Ecto neural progenitor cell (in vitro differentiated cells): ENCODE results near the gene SMIM1.
A peak's percentile ranks its signal among the peaks of the same experiment; 100 is the strongest.
"Not testable (repeated sequence)": the region's sequence is repeated elsewhere in the genome, so short reads cannot be mapped to it uniquely, and the experiment has no call there.

Experiments used
- DNase-seq: peaks from one replicate; pipeline ENCODE4 v3.0.0-alpha.2; 2018; ENCODE audit warnings: low spot score

SMIM1 gene

GRCh38 chr1:3736708-3737107 is 35.8 kb upstream of the SMIM1 start:
- DNase-seq = no peak

DNA sequence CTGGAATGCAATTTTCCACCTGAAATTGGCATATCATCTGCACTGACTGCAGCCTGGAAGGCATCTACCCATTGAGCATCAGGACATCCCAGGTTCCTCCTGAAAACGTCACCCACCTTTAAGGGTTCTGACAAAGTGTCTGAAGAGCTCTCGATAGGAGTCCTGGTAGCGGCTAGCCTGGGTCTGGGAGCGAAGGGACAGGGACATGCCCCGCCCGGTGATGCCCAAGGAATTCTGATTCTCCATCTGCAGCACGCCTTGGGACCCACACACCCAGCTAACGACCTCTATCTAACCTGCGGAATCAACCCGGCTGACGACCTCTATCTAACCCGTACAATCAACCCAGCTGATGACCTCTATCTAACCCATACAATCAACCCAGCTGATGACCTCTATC is 33.6 kb upstream of the SMIM1 start:
- DNase-seq = no peak

DNA sequence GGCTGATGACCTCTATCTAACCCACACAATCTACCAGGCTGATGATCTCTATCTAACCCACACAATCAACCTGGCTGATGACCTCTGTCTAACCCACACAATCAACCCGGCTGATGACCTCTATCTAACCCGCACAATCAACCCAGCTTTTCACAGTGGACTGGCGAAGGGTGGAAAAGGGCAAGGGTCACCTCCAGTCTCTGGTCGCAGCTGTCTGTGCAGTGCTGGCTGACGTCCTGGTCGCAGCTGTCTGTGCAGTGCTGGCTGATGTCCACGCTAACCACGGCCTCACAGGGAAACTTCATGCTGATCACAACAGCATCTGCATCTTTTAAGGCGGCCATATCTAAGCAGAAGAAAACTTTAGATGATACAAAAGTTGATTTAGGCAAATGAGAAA is 32.5 kb upstream of the SMIM1 start:
- no peak for DNase-seq

GRCh38 chr1:3740752-3741151 is 31.8 kb upstream of the SMIM1 start:
- no peak for DNase-seq

DNA sequence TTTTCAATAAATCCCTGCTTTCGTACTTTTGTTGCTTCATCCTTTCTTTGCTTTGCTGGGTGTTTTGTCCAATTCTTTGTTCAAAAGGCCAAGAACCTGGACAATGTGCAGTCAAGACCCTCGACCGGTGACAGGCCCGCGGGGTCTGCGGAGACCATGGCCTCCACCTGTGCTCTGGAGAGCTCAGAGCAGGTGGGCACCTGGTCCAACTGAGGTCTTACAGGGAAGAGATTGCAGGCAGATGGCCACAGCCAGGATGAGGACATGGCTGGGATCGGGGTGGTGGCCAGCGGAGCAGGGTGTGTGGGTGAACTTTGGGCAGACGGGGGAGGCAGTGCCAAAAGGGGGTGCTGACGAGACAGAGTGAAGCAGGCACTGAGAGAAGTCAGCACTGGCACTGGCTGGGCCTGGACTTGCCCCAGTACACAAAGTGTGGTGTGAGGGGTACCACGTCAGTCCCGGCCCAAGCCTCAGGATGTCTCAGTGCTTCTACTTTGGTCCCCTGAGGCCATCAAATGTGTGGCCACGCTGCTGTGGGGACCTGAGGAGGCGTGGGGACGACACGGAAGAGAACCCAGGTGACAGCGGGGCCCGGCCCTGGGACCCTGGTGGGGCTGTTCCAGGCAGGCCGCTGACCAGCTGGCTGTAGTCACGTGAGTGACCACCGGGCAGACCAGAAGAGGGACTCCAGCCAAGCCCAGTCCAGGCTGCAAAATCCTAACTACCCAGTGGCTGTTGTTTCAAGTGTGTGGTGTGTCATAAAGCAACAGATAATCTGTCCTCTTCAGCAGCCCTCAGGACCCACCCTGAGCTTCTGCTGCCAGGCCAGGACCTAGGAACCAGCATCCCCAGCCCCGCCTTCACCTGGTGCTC is 30.7 kb upstream of the SMIM1 start:
- no peak for DNase-seq

- no peak for DNase-seq
These were observed 29.9 kb upstream of the SMIM1 start for GRCh38 chr1:3742439-3743298.

DNA sequence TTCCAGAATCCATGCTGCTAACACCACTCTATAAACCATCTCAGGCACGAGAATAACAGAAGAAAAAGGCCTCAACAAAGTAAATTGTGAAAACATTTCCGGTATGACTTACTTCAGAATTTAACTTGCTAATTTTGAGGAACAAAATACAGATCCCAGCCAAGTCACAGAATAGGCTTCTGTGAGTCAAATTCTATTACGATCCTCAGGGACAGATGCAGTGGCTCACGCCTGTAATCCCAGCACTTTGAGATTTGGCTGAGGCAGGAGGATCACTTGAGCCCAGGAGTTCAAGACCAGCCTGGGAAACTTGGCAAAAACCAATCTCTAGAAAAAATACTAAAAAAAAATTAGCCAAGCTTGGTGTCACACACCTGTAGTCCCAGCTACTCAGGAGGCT is 29.1 kb upstream of the SMIM1 start:
- no peak for DNase-seq

GRCh38 chr1:3743826-3744225 is 28.7 kb upstream of the SMIM1 start:
- DNase-seq = no peak

DNA sequence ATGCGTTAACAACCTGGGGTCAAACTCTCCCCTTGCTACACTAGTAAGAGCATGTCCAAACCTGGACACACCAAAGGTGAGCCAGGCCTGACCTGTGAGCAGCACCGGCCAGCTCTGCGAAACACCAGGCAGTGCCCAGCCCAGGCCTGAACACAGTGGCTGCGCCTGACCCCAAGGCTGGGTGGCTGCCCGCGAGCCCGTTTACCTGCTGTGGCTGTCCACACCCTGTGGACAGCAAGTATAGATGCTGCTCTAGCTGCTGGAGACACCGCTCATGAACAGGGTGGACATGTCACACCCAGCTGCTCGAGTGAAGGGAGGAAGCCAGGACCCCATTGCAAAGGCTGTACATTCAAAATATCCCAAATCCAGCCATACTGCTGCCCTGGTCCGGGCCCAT is 27.9 kb upstream of the SMIM1 start:
- DNase-seq = no peak

DNA sequence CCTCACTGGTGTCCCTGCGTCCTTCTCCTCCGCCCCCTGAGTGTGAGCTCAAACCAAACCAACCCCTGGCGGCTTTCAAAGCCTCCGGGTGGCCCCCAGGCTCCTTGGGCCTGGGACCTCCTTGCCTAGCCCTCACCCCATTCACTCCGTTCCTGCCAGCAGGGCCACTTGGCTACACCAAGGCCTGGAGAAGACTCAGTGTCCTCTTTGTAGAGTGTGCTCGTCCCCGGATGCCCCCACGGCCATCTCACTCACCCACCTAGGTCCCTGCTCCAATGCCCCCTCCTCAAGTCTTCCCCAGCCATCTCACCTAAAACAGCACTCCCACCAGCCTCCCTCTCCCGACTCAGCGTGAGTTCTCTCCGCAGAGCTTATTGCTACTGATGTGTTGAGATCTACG is 27.5 kb upstream of the SMIM1 start:
- DNase-seq = no peak

- no peak for DNase-seq
These were observed 26.8 kb upstream of the SMIM1 start for GRCh38 chr1:3745590-3746381.

- no peak for DNase-seq
These were observed 26.1 kb upstream of the SMIM1 start for GRCh38 chr1:3746389-3746829.

DNA sequence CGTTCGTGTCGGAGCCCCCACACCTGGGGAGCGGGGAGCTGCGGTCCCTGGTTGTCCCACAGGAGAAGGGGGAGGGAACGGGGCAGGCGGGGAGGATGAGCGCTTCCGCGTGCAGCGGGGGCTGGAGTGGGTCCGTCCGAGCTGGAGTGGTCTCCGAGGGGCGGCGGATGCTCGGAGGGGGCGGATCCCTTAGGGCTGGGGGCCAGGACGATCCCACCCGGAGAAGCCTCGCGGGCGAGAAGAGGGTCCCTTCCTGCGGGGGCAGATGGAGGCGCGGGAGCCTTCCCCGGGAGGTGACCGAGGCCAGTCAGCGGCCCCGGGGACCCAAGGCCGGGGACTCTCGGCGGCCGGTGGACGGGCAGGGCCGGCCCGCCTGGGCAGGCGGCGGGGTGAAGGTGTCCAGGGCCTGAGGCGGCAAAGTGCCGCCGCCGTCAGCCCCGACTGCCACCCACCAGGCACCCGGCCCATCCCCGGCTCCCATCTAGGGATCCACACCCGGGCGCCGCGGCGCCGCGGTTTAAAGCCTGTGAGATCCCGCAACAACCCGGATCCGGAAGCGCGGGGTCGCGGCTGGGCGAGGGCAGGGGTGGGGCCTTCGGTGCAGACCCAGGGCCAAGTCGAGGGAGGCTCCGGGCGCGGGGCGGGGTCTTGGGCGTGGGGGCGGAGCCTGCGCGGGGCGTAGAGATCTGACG is 25.6 kb upstream of the SMIM1 start:
- DNase-seq = peak; percentile 94

GRCh38 chr1:3747522-3747848 is 25.1 kb upstream of the SMIM1 start:
- DNase-seq = no peak

DNA sequence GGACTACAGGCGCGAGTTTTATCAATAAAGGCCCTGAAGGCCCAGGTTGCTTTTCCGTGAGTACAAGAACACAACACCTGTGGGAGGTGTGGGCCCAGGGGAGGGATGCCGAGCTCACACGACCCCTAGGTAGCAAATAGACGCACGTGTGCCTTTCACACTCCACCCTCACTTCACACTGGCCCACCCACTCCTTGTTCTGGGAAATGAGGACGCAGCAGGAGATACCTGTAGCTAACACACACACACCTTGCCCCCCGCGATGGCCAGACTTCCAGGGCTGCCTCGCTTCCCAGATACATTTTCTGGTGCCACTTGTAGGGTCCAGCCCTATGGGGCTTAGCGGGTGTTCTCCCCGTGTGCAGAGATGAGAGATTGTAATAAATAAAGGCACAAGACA is 24.6 kb upstream of the SMIM1 start:
- DNase-seq = no peak

DNA sequence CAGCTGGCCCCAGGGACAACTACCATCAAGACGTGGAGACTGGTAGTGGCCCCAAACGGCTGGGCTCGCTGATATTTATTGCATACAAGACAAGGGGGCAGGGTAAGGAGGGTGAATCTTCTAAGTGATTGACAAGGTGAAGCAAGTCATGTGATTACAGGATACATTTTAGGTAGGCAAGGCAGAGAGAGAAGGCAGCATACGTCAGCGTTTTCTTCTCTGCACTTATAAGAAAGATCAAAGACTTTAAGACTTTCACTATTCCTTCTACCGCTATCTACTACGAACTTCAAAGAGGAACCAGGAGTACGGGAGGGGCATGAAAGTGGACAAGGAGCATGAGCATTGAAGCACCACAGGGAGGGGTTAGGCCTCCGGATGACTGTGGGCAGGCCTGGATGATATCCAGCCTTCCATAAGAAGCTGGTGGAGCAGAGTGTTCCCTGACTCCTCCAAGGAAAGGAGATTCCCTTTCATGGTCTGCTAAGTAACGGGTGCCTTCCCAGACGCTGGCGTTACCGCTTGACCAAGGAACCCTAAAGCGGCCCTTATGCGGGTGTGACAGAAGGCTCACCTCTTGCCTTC is 24.1 kb upstream of the SMIM1 start:
- DNase-seq = not testable (repeated sequence)

DNA sequence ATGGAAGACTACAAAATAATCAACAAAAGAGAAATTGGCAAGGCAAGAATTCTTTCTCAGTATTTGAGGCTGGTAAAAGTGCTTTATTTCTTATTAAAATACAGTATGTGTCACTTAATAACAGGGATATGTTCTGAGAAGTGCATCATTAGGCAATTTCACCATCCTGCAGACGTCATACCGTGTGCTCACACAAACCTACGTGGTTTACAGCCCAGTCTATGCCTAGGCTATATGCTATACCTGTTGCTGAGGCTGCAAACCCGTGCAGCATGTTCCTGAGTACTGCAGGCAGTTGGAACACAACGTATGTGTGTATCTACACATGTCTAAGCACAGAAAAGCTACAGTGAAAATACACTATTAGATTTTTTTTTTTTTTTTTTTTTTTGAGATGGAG is 23.0 kb upstream of the SMIM1 start:
- no peak for DNase-seq

GRCh38 chr1:3750741-3751140 is 21.8 kb upstream of the SMIM1 start:
- DNase-seq = no peak

DNA sequence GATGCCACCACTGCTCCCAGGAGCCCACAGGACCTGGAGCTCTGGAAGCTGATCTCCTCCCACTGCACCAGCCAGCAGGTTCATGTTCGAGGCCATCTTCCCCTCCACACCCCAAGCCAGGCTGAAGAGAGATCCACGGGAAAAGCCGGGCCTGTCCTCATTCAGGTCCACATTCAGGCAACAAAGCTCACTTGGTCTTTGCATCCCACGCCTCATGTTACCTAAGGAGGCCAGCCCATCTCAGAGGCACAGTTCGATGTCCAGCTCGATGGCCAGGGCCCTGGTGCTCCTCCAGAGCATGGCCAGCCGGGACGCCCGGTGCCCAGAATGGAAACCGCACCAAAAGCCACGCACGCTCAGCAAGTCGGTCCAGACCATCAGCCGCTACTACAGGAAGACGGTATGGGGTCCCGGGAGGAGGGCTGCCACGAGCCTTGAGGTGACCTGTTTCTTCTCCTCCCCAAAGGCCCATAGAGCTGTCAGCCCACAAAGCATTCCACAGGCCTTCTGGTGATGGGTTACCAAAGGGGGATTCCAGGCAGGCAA is 20.1 kb upstream of the SMIM1 start, which contains the start of gene CCDC27:
TSS of gene CCDC27 (plus strand) at position 51 of the 546 bp plus-strand sequence. CDS start at position 83, 32 bp downstream.
- DNase-seq = no peak

- no peak for DNase-seq
These were observed 18.7 kb upstream of the SMIM1 start for GRCh38 chr1:3753656-3754454.
